HL-60 (cell line): ENCODE data around the gene SLC25A21.

Experiments used
- DNase-seq, 2 experiments: peaks; one replicate each; pipeline ENCODE4 v3.0.0-alpha.2; 2010 to 2020; ENCODE audit warnings: low read depth in 1 of 2, low spot score in 1 of 2
- H3K27ac ChIP-seq: fragments of 250-450 bp; sonication (Bioruptor Pico); replicated peaks from 2 replicates; pipeline ENCODE4 v1.5.1; 2020; ENCODE audit warnings: mild to moderate bottlenecking, moderate library complexity
- H3K27me3 ChIP-seq: fragments of 250-450 bp; sonication (Bioruptor Pico); 2 replicates; pipeline ENCODE4 v1.5.1; 2021; ENCODE audit warnings: mild to moderate bottlenecking, moderate library complexity; ENCODE audit not compliant: insufficient read depth, poor library complexity, severe bottlenecking
- H3K4me3 ChIP-seq: replicated peaks from 2 replicates; pipeline ENCODE4 v1.5.1; 2011; ENCODE audit warnings: mild to moderate bottlenecking, control low read depth, low read length; ENCODE audit not compliant: insufficient read depth
- CTCF ChIP-seq: IDR thresholded peaks from one replicate; pipeline ENCODE4 v1.5.1; 2011; ENCODE audit warnings: low read length, control low read depth, inconsistent platforms; ENCODE audit not compliant: insufficient read depth
- GABPA ChIP-seq: IDR thresholded peaks from 2 replicates; pipeline ENCODE4 v1.6.1; 2012; ENCODE audit warnings: low read depth
- POLR2AphosphoS5 ChIP-seq: IDR thresholded peaks from 2 replicates; pipeline ENCODE4 v1.6.1; 2012; ENCODE audit warnings: low read depth
- REST ChIP-seq: IDR thresholded peaks from 2 replicates; pipeline ENCODE4 v1.6.1; 2012; ENCODE audit warnings: low read depth; ENCODE audit not compliant: insufficient replicate concordance
- SPI1 ChIP-seq: IDR thresholded peaks from 2 replicates; pipeline ENCODE4 v1.6.1; 2012; ENCODE audit warnings: low read depth, mild to moderate bottlenecking, borderline replicate concordance

SLC25A21 gene

GRCh38 chr14:36654794-36655381 is 517.5 kb downstream of the SLC25A21 start:
- TF ChIP-seq CTCF (no peak), SPI1 (no peak), POLR2AphosphoS5 (no peak), REST (no peak), GABPA (no peak)
- Histone ChIP-seq H3K4me3 (no peak overlapping the region), H3K27ac (no peak overlapping the region), H3K27me3 (peaks cover 92% of the 10 kb centered on the region)
- DNase-seq: no peak

- Histone ChIP-seq H3K27me3 (peaks cover 92% of the 10 kb centered on the region), H3K4me3 (no peak overlapping the region), H3K27ac (no peak overlapping the region)
- no peak for TF ChIP-seq GABPA
- no peak for TF ChIP-seq REST
- no peak for TF ChIP-seq SPI1
- TF ChIP-seq POLR2AphosphoS5: no peak
- TF ChIP-seq CTCF: no peak
- no peak for DNase-seq
Measured at GRCh38 chr14:36653962-36654793, 518.2 kb downstream of the SLC25A21 start.

- H3K4me3 ChIP-seq: no peak overlapping the region
- TF ChIP-seq POLR2AphosphoS5 (no peak), SPI1 (no peak), CTCF (no peak), GABPA (no peak), REST (no peak)
- no peak overlapping the region for H3K27ac ChIP-seq
- no peak for DNase-seq
- H3K27me3 ChIP-seq: peaks cover 92% of the 10 kb centered on the region
Measured at GRCh38 chr14:36653413-36653812, 519.0 kb downstream of the SLC25A21 start.
